Raji (cell line): Measurements from ENCODE around the gene NEURL1.

Source experiments
- POLR2A ChIP-seq: IDR thresholded peaks from 2 replicates; pipeline ENCODE4 v1.6.1; 2011; ENCODE audit warnings: low read depth, low read length, control low read depth; ENCODE audit not compliant: insufficient read depth

Gene NEURL1

GRCh38 chr10:103603382-103603781, 109.9 kb downstream of the NEURL1 start:
- no peak for TF ChIP-seq POLR2A

GRCh38 chr10:103605359-103606096, 112.0 kb downstream of the NEURL1 start:
- TF ChIP-seq POLR2A = no peak

- TF ChIP-seq POLR2A = no peak
Measured at GRCh38 chr10:103609231-103610082, 116.0 kb downstream of the NEURL1 start.

- no peak for TF ChIP-seq POLR2A
Measured at GRCh38 chr10:103610083-103610472, 116.6 kb downstream of the NEURL1 start.

GRCh38 chr10:103610921-103611511, 117.5 kb downstream of the NEURL1 start:
- no peak for TF ChIP-seq POLR2A

- TF ChIP-seq POLR2A = no peak
Measured at GRCh38 chr10:103612462-103613365, 119.2 kb downstream of the NEURL1 start.

- TF ChIP-seq POLR2A = no peak
Measured at GRCh38 chr10:103613616-103614015, 120.1 kb downstream of the NEURL1 start.

GRCh38 chr10:103614306-103615158, 121.0 kb downstream of the NEURL1 start:
- no peak for TF ChIP-seq POLR2A

GRCh38 chr10:103616705-103617601, 123.4 kb downstream of the NEURL1 start:
- no peak for TF ChIP-seq POLR2A

- TF ChIP-seq POLR2A = no peak
Measured at GRCh38 chr10:103617602-103618385, 124.3 kb downstream of the NEURL1 start.

- TF ChIP-seq POLR2A = no peak
Measured at GRCh38 chr10:103618575-103619423, 125.3 kb downstream of the NEURL1 start.
